NCI-H2227 treated with DMSO at 0.1 percent for 48 hours (cell line): ENCODE results near the gene STMN3.
"Not testable (repeated sequence)": the region's sequence is repeated elsewhere in the genome, so short reads cannot be mapped to it uniquely, and the experiment has no call there.

Experiments used
- DNase-seq: peaks from one replicate; lab custom pipeline; 2025; lab: John Stamatoyannopoulos, UW

STMN3 gene

DNA sequence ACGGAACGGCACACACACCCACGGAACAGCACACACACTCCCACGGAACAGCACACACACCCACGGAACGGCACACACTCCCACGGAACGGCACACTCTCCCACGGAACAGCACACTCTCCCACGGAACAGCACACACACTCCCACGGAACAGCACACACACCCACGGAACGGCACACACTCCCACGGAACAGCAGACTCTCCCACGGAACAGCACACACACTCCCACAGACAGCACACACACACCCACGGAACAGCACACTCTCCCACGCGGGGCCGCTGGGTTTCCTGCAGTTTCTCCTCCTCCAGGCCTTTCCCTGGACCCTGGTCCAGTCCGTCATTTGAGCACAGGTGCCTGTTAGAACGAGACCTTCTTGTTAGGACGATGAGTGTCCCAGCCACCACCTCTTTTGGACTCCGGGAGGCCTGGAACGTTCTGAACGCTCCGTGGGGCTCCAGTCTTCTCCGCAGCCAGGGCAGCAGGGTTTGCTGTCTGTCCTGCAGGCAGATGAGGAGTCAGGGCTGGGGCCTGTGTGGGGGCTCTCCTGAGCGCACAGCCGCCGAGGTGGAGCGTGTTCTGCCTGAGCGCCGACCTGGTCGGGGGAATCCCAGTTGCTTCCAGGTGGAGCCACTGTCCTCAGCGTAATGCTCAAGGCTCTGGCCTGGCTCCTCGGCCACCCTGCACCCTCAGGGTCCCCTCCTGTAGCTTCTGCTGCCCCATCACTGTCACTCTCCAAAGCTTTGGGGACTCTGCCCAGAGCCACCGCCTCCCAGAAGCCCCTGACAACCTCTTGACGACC, 25.6 kb upstream of the STMN3 start:
- DNase-seq: no peak

DNA sequence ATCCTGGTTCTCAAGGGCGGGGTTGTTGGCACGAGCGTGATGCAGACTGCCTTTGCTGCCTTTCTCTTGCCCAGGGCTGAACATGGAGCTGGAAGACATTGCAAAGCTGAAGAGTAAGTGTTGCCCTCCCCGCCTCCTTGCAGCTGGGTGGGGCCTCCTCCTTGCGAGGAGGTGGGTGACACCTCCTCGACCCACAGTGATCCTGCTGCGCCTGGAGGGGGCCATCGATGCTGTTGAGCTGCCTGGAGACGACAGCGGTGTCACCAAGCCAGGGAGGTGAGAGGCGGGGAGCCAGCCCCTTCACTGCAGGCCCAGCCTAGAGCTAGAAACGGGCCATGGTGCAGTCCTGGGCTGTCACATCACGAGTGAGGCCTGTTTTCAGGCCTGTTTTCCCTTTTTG, 24.8 kb upstream of the STMN3 start:
- no peak for DNase-seq

DNA sequence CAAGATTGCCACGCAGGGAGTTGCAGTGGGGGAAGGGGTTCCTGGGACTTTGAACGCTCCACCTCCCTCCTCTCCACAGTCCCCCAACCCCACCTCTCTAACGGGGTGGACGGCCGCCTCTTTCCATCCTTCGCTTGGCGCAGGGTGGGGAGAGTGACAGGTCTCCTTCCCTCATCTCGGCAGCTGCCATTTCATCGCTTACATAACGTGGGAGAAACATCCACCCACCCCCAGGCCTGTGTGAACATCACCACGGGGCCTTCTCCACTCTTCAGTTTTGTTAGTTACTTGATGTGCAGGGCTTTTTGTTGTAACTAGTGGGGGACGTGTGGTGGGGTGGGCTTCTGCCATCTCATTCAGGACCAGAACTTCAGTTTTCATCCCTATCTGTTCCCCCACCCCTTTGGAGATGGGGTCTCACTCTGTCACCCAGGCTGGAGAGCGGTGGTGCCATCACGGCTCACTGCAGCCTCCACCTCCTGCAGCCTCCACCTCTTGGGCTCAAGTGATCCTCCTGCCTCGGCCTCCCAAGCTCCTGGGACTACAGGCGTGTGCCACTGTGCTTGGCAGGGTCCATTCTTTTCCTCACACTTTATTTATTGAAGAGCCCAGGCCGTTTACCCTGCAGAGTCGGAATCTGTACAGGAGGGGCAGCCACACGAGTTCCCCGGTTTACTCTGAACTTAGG, 22.6 kb upstream of the STMN3 start:
- no peak for DNase-seq

DNA sequence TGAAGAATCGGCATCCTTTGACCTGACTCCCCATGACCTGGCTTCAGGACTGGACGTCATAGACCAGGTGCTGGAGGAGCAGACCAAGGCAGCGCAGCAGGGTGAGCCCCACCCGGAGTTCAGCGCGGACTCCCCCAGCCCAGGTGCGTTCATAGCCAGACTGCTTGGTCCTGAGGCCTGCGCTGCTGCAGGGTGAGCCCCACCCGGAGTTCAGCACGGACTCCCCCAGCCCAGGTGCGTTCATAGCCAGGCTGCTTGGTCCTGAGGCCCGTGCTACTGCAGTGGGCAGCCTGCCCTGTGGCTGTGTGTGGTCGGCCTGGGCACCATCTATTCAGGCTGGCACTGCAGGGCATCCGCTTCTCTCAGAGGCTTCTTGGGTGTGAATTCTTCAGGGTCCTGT, 20.7 kb upstream of the STMN3 start:
- DNase-seq: no peak

DNA sequence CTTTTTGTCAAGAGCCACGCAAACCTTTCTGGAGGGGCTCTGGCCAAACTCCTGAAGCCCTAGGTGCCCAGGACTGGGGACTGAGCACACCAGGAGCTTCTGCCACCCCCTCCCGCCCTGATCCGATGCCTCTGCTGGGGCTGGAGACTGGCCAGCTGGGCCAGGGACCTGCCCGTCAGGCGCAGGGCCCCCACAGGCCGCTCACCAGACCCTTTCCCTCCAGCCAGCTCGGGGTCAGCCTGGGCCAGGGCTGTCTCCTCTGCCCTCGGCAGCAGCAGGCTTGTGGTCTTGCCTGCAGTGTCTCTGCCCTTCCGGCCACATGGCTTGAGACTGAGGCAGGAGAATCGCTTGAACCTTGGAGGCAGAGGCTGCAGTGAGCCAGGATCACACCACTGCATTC, 19.4 kb upstream of the STMN3 start:
- DNase-seq: no peak

DNA sequence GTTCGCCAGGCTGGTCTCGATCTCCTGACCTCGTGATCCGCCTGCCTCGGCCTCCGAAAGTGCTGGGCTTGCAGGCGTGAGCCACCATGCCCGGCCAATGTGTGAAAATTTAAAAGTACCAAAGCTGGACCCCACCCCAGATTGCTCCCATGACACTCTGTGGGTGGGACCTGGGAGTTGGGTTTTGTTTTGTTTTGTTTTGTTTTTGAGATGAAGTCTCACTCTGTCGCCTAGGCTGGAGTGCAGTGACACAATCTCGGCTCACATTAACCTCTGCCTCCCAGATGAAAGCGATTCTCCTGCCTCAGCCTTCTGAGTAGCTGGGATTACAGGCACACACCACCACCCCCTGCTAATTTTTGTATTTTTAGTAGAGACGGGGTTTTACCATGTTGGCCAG, 18.5 kb upstream of the STMN3 start:
- not testable (repeated sequence) for DNase-seq

DNA sequence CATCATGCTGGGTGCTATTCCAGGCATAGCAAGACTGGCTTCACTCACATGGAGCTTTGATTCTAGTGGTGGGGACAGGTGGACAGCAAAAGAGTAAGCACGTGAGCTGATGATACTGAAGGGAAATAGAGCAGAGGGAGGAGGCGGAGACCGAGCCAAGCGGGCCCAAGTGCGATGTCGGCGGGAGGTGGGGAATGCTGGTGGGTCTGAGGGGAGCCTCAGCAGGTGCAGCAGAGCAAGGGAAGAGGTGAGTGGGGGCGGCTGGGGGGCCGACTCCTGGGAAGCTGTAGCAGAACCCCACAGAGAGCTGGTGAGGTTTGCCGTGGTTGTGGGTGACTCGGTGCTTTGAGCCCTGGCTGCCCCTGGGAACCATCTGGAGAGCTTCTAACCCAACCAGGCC, 15.1 kb upstream of the STMN3 start:
- no peak for DNase-seq

DNA sequence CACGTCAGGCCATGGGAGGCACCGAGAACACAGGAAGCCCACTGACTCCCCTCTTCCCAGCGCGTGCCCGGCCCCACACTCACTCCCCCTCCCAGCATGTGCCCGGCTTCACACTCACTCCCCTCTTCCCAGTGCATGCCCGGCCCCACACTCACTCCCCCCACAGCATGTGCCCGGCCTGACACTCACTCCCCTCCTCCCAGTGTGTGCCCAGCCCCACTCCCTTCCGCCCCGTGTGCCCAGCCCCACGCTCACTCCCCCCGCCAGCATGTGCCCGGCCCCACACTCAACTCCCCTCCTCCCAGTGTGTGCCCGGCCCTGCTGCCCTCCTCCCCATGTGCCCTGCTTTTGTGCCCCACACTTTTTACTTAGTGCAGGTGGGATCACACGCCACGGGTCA, 14.6 kb upstream of the STMN3 start:
- DNase-seq: no peak

DNA sequence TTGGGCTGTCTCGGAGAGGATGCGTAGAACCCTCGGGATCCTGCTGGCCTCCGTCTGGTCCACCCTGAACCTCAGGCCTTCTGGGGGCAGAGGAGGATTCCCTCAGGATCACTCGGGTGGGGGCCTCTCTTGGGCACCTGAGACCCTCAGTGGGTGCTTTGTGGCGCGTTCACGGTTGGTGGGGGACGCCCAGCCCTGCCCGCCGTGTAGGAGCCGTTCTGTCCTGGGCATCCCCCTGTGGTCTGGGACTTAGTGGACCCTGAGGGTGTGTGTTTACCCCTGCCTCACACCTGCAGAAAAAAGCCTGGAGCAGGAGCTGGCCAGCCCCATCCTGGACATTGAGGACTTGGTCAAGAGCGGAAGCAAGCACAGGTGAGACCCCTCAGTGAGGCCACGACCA, 12.5 kb upstream of the STMN3 start:
- DNase-seq: no peak

DNA sequence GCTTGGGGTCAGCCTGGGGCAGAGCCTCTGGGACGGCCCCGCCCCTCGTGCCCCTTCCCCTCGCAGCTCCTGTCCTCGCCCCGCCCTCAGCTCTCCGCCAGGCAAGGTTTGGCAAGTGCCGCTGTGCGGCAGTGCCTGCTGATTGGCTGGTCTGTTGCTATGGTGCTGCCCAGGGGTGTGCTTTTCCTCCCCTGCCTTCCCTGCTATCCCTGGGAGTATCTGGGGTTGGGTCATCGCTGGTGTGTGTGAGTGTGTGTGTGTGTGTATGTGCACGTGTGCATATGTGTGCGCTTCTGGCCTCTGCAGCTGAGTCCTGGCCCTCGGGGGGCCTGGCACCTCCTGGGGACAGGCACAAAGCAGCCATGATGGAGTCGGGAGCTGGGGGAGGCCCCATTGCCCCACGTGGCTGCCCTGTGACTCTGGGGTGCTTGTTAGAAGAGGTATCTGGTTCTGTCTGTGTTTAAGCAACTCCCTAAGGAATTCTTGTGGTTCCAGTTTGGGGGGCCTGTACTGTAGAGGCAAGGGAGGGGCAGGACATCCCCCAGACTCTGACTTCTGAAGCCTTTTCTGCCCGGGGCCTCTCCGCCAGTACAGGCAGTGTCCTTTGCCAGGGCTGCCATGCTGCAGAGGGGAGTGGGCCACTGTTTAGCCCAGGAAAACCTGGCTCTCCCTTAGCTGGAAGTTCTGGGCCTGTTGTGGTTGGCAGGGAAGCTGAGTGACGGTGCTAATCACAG, 11.8 kb upstream of the STMN3 start:
- DNase-seq: peak; percentile 86

DNA sequence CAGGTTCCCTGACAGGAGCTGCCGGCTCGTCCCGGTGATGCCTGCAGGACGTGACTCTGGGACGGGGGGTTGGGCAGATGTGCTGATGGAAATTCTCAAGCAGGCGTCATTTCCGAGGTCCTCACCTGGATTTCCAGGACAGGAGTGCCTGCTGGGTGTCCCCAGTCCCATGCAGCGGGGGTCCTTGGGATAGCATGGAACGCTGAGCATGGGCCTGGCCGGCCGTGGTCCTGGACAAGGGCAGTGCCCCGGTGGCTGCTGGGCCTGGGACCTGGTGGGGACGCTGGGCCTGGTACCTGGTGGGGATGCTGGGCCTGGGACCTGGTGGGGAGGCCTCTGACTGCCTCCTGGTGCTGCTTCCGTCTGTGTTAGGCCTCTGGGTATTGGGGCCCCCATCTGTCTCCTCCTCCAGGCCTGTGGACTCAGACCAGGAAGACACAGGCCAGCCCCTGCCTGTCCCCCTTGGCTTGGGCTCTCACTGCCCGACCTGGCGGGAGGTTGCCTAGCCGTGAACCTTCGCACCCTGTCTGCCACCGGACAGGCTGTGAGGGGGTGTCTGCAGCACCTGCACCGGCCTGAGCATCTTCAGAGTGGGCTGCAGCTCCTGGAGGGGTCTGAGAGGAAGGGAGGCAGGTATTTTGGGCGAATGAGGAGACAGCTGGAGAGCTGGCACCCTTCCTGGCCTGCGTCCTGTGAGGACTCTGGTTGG, 11.1 kb upstream of the STMN3 start:
- DNase-seq: no peak

DNA sequence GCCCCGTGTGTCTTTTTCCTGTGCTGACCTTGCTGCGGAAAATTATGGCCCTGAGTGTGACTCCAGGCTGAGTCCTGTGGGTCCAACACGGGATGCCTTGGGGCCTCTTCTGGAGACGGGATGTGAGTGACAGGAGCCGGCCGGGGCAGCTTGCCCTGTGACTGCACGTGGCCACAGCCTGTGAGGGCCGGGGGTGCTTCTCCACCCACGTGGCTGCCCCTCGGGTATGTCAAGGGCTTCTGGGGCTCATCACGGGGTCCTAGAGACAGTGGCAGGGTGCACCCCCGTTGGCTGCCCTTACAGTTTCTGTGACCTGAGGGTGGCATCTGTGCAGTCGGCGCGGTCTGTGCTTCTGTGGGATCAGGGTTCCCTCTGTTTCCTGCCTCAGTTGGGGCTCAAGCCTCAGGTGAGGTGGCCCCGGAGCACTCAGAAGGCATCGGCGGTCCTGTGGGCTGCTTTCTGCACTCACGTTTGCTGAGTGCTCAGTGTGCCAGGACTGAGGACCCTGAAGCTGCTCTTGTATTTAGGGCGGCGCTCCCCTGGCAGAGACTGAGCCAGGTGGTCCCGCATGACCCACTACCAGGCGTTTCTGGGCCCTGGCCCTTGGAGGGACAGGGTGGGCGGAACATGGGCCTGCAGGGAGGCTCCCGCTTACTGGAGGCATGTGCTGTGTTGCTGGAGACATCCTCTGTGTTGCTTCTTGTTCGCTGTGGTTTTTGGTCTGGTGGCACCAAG, 10.3 kb upstream of the STMN3 start:
- no peak for DNase-seq

DNA sequence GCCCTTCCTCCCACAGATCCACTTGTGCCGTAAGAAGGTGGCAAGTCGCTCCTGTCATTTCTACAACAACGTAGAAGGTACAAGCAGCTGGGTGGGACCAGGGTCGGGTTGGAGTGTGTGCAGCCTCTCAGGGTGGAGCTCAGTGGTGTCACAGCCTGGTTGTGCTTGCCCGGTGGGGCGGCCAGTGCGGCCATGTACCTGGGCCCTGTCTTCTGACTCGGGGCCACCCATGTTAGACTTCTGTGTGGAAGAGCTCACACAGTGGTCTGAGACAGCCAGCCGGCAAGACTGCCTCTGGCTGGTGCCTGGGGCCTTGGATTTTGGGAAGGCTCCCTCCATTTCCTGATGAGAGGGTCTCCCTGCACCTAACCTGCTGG, 9.6 kb upstream of the STMN3 start:
- DNase-seq: no peak

DNA sequence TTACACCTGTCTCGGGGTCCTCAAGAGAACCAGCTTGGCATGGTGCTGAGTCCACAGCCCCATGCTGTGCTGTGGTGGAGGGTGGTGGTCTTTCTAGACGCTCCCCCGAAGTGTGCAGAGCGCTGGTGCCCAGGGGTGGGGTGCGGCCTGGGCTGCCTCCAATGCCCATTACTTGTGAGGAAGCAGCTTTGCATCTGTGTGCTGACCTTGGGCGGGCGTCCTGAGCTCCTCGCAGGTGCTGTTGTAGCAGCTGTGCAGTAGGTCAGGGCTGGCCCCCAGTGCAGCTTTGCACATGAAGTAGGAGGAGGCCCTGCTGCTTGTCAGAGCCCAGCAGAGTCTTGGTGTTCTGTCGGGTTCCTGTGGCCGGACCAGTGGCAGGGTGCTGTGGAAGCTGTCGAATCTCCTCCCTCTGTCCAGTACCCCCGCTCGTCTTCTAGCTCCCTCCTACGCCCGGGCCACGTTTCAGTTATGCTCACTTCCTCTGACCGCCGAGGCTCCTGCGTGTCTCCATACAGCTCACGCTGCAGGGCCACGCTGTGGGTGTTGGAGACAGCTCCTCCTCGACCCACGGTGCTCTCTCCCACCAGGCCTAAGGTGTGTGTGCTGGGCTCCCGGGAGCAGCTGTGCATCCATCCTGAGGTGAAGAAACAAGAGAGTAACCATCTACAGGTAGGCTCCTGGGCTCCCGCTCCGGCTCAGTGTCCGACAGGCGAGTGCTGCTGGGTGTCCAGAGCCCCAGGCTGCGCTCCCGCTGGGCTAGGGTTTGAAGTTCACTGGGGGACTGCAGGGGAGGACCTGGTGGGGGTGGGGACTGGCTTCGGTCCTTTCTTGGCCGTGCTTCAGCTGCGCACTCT, 9.0 kb upstream of the STMN3 start:
- no peak for DNase-seq

DNA sequence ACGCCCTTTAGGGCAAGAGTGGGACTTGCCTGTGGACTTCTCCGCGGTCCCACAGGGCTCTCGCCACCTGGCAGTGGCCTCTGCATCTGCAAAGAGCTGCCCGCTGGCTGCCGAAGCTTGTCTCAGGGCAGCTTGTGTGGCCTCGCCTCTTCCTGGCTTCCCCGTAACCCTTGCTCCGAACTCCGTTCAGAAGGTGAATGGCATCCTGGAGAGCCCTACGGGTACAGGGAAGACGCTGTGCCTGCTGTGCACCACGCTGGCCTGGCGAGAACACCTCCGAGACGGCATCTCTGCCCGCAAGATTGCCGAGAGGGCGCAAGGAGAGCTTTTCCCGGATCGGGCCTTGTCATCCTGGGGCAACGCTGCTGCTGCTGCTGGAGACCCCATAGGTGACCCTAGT, 7.9 kb upstream of the STMN3 start:
- DNase-seq: no peak

DNA sequence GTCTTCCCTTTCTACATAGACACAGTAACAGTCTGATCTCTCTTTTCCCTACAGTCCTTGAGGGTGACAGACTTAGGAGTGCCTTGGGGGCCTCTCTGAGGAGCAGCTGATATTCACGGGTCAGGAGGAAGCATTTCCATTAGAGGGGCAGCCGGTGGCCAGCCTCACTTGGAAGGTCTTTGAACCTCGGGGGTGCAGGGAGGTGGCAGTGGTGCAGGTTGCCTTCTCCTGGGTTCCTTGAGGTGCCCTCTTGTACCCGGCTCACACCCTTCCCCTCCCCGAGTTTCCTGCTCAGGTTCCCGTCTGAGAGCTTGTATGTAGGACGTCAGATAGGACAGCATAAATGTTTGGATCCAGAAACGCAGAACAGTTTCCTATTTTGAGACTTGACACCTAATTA, 7.4 kb upstream of the STMN3 start:
- DNase-seq: no peak

DNA sequence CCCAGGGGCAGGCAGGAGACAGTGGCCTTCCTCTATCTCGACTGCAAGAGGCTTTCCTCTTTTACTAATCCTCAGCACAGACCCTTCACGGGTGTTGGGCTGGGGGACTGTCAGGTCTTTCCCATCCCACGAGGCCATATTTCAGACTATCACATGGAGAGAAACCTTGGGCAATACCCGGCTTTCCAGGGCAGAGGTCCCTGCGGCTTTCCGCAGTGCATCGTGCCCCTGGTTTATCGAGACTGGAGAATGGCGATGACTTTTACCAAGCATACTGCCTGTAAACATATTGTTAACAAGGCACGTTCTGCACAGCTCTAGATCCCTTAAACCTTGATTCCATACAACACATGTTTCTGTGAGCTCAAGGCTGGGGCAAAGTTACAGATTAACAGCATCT, 7.0 kb upstream of the STMN3 start:
- not testable (repeated sequence) for DNase-seq

DNA sequence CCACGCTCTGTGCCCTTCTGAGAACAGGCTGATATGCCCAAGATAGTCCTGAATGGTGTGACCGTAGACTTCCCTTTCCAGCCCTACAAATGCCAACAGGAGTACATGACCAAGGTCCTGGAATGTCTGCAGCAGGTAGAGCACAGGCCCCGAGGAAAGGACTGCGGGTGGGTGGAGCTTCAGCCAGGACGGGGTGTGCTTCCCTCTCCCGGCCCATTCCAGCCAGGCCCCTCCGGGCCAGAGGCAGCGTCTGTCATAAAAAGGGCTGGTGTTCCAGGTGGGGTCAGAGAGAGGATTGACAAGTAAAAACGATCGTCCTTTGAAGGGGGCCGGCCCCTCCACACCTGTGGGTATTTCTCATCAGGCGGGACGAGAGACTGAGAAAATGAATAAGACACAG, 6.1 kb upstream of the STMN3 start:
- no peak for DNase-seq

DNA sequence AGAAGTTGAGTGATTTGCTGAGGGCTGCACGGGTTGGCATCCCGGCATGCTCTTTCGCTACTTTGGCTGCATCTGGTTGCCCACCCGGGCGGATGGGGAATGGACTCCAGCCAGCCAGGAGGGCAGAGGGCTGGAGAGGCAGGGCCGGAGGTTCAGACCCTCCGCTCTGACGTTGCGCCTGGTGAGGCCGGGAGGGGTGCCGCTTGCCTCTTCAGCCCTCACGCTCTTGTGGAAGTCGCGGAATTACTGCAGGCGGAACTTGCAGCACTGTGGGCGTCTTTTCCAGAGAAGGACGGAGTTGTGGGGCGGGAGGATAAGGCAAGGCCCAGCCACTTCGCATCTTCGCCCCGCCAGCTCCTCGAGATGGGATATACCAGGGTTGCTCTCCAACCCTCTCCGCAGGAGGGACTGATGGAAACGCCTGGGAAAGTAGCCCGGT, 5.5 kb upstream of the STMN3 start:
- DNase-seq: no peak

DNA sequence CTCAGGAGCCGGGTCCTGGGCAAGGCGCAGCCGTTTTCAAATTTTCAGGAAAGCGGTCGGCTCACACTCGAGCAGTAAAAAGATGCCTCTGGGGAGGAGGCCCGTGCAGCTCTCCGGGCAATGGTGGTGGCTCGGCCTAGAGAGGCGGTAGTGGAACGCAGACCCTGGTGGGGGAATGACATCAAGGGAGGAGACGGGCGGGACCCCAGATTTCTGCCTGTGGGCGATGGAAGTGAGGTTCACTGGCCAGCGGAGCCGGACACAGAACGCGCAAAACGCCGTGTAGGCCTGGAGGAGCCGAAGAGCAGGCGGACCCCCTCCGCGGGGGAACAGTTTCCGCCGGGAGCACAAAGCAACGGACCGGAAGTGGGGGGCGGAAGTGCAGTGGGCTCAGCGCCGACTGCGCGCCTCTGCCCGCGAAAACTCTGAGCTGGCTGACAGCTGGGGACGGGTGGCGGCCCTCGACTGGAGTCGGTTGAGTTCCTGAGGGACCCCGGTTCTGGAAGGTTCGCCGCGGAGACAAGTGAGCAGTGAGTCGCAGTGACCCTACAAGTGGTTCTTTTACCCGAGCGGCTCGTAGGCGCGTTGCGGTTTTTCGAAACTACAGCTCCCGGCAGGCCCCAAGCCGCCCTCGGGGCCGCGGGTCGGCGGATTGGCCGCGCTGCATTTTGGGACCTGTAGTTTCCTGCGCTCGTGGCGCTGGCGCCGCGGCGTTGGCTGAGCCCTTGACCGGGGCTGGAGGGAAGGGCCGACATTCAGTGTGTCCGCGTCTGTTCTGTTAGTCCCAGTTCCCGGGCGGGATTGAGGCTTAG, 4.9 kb upstream of the STMN3 start, which contains the start of gene RTEL1:
Gene RTEL1 (plus strand): TSS at position 376 of the 812 bp plus-strand sequence. CDS start 1,091 bp downstream, outside the sequence.
- DNase-seq: peak; percentile 97
